Right atrium auricular region (tissue), 2 donors: ENCODE data around the gene NRP2. TPM values are rescaled to one million over a fixed set of nuclear protein-coding genes. Genes with fewer than 3 reads are reported as not detected.

Experiments
- DNase-seq: peaks from one replicate; pipeline ENCODE4 v3.0.0-alpha.2; 2019; ENCODE audit warnings: low spot score
- H3K27ac ChIP-seq, 2 donors: fragments of 200-600 bp; sonication (generic); 1 replicate in 1 of 2; 2 replicates in 1 of 2; pipeline ENCODE4 v1.5.1; 2016 to 2019
- H3K27me3 ChIP-seq, 2 donors: fragments of 200-600 bp; sonication (generic); one replicate each; pipeline versions ENCODE4 v1.5.1 to v1.6.0; 2017 to 2019
- H3K36me3 ChIP-seq: fragments of 200-600 bp; sonication (generic); one replicate; pipeline ENCODE4 v1.5.1; 2016
- H3K4me1 ChIP-seq, 2 donors: fragments of 200-600 bp; sonication (generic); one replicate each; pipeline versions ENCODE4 v1.5.1 to v1.6.0; 2017 to 2019
- H3K4me3 ChIP-seq, 2 donors: fragments of 200-600 bp; sonication (generic); 1 replicate in 1 of 2; 2 replicates in 1 of 2; pipeline ENCODE4 v1.5.1; 2017 to 2019; ENCODE audit warnings: mild to moderate bottlenecking in 1 of 2, moderate library complexity in 1 of 2
- H3K9me3 ChIP-seq, 2 donors: fragments of 200-600 bp; sonication (generic); one replicate each; pipeline ENCODE4 v1.5.1; 2019
- total RNA-seq, 2 donors: library from RNA; depleted of rRNA; stranded (reverse); fragments of >200 nt; gene quantifications; one replicate each; pipeline ENCODE4 v1.1.0, GENCODE V29; 2016
- TF ChIP-seq, protein P1 (sequence below), 2 donors: fragments of 200-600 bp; sonication (generic); IDR thresholded peaks; one replicate each; pipeline ENCODE4 v1.5.1; 2019; ENCODE audit warnings: antibody characterized with exemption in 2 of 2

The NRP2 gene
- total RNA-seq, 2 donors from 2014 or later: 7.1 to 10.9 TPM

DNA sequence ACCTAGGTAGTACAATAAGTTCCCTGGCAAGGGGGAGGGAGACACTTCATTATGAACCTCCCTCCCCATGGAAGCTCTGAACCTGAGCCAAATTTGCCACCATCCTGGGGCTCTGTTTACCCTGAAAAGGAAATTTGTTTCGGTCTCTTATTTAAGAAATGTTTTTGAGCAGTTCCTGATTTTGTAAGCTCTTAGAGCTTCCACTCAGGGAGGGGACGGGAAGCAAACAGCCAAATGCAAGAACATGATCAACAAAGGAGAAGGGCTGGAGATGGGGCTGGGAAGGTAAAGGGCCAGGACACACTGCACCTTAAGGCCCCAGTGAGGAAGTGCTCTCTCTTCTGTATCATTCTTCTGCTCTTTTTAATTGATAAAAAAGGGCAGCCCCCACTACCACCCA, 117.9 kb downstream of the NRP2 start:
- H3K36me3 ChIP-seq: no peaks in the 10 kb centered on the region
- no peak overlapping the region for H3K4me3 ChIP-seq
- H3K27me3 ChIP-seq: no peaks in the 10 kb centered on the region
- DNase-seq: no peak
- H3K9me3 ChIP-seq: peaks cover 0 to 15% of the 10 kb centered on the region in 2 donors
- TF ChIP-seq, protein P1, sequence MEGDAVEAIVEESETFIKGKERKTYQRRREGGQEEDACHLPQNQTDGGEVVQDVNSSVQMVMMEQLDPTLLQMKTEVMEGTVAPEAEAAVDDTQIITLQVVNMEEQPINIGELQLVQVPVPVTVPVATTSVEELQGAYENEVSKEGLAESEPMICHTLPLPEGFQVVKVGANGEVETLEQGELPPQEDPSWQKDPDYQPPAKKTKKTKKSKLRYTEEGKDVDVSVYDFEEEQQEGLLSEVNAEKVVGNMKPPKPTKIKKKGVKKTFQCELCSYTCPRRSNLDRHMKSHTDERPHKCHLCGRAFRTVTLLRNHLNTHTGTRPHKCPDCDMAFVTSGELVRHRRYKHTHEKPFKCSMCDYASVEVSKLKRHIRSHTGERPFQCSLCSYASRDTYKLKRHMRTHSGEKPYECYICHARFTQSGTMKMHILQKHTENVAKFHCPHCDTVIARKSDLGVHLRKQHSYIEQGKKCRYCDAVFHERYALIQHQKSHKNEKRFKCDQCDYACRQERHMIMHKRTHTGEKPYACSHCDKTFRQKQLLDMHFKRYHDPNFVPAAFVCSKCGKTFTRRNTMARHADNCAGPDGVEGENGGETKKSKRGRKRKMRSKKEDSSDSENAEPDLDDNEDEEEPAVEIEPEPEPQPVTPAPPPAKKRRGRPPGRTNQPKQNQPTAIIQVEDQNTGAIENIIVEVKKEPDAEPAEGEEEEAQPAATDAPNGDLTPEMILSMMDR (IDR thresholded peaks at IDR 0.05): no peak
- peaks cover 0 to 9% of the 10 kb centered on the region in 2 donors for H3K4me1 ChIP-seq
- no peak overlapping the region for H3K27ac ChIP-seq

DNA sequence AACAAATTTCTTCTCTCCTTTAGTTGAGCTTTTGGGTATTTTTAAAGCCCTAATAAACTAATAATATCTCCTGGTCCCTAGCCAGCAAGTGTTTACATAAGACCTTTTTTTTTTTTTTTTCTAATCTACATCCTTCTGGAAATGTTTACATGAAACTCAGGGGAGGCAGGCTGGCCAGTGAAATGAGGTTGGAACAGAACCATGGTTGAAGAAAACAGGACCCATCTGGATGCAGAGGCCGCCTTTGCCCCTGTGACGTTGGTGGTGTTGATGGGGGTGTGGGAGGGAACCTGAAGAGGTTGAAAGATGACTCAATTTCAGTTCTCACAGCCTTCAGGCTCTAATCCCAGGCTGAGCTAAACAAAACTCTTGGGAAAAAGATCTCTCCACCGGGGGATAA, 118.5 kb downstream of the NRP2 start:
- H3K36me3 ChIP-seq: no peaks in the 10 kb centered on the region
- no peak overlapping the region for H3K27ac ChIP-seq
- H3K27me3 ChIP-seq: no peaks in the 10 kb centered on the region
- no peak for DNase-seq
- H3K4me3 ChIP-seq: no peak overlapping the region
- H3K4me1 ChIP-seq: peaks cover 0 to 9% of the 10 kb centered on the region in 2 donors
- TF ChIP-seq, protein P1 (IDR thresholded peaks at IDR 0.05): no peak
- H3K9me3 ChIP-seq: peaks cover 0 to 15% of the 10 kb centered on the region in 2 donors

DNA sequence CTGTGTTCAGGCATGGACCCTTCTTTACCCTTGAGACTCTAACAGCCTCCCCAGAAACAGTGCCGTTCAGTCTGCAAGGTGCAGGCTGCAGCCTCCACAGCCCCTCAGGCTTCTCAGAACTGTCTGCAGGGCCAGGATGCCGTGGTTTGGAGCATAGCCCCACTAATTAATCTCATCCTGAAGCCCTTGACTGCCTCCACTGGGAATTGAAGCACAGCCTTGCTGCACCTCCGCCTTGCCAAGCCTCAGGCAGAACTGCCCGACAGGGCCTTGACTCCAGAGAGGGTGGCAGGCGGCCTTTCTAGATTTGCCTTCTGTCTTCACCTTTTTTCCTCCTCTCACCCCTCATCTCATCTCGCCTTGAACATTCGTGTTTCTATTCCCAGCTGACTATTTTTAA, 119.8 kb downstream of the NRP2 start:
- Histone ChIP-seq H3K4me3 (no peak overlapping the region), H3K27me3 (no peaks in the 10 kb centered on the region), H3K4me1 (peaks cover 0 to 9% of the 10 kb centered on the region in 2 donors), H3K9me3 (peaks cover 0 to 15% of the 10 kb centered on the region in 2 donors), H3K36me3 (no peaks in the 10 kb centered on the region), H3K27ac (no peak overlapping the region)
- DNase-seq: no peak
- TF ChIP-seq, protein P1 (IDR thresholded peaks at IDR 0.05): no peak

DNA sequence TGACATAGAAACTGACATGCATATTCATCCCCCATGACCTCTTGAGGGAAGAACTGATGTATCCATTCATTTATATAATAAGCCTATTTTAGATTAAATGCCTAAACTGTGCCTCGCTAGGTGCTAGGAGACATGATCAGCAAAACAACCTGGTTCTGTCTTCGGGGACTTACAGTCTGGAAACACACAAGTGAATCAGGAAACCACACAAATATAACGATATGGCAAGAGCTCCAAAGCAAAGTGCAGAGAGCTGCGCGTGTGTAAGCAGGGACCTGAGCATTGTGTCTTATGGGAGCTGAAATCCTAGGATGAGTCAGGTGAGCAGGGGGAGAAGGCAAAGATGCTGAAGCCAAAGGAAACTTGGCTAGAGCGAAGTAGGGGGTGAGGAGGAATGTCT, 120.6 kb downstream of the NRP2 start:
- H3K9me3 ChIP-seq: peaks cover 0 to 15% of the 10 kb centered on the region in 2 donors
- no peak for DNase-seq
- no peaks in the 10 kb centered on the region for H3K27me3 ChIP-seq
- TF ChIP-seq, protein P1 (IDR thresholded peaks at IDR 0.05): no peak
- H3K4me3 ChIP-seq: no peak overlapping the region
- no peak overlapping the region for H3K27ac ChIP-seq
- H3K4me1 ChIP-seq: peaks cover 0 to 9% of the 10 kb centered on the region in 2 donors
- H3K36me3 ChIP-seq: no peaks in the 10 kb centered on the region

DNA sequence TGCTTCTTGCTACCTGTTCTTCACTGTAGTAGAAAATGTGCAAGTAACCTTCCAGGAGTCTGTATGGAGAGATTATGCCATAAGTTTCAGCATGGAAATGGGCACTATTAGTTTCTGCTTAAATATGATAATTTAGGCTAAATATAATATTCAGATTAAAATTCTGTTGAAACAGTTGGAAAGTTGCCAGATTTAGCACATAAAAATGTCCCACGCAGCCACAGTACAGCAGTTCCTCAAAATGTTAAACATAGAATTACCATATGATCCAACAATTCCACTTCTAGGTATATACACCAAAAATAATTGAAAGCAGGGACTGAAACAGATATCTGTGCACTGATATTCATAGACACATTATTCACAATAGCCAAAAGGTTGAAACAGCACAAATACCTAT, 121.2 kb downstream of the NRP2 start:
- no peak overlapping the region for H3K27ac ChIP-seq
- DNase-seq: no peak
- TF ChIP-seq, protein P1 (IDR thresholded peaks at IDR 0.05): no peak
- H3K4me3 ChIP-seq: no peak overlapping the region
- H3K27me3 ChIP-seq: no peaks in the 10 kb centered on the region
- H3K36me3 ChIP-seq: no peaks in the 10 kb centered on the region
- peaks cover 0 to 10% of the 10 kb centered on the region in 2 donors for H3K9me3 ChIP-seq
- peaks cover 0 to 9% of the 10 kb centered on the region in 2 donors for H3K4me1 ChIP-seq

DNA sequence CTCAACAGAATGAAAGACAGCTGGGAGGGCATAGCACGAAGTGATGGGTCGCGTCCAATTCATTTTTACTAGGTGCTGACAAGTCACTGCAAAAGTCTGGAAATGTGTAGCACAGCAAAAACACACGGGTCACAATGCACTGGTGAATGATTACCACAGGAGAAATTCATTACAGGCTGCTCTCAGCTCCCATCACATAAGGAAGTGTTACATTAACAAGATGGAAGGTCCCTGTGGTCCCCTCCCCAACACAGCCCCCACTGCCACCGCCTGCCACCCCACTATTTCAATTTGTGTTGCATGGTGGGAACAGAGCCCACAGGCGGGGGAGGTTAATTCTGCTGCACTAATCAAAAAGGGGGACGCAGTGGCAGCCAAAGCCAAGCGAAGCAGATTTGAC, 122.8 kb downstream of the NRP2 start:
- H3K4me1 ChIP-seq: peaks cover 0 to 9% of the 10 kb centered on the region in 2 donors

More for the DNA sequence above, 122.8 kb downstream of the NRP2 start:
- no peak overlapping the region for H3K4me3 ChIP-seq
- no peak overlapping the region for H3K27ac ChIP-seq
- H3K27me3 ChIP-seq: no peaks in the 10 kb centered on the region
- no peak for DNase-seq
- no peaks in the 10 kb centered on the region for H3K36me3 ChIP-seq
- H3K9me3 ChIP-seq: no peaks in the 10 kb centered on the region
- TF ChIP-seq, protein P1 (IDR thresholded peaks at IDR 0.05): no peak
